HEK293 (cell line): ENCODE results near the gene TNS1.

Experiments used
- CTCF ChIA-PET: fragments of 350-600 bp; formaldehyde crosslinking; extraction: SDS; loops from one replicate; lab custom pipeline; 2021; ENCODE audit warnings: antibody characterized with exemption; lab: Yijun Ruan, JAX
- POLR2A ChIA-PET: fragments of 300-600 bp; formaldehyde crosslinking; extraction: SDS; loops from one replicate; lab custom pipeline; 2020; ENCODE audit warnings: antibody characterized with exemption, inconsistent platforms; lab: Yijun Ruan, JAX
- H3K27ac ChIP-seq: fragments of 200-500 bp; sonication (Bioruptor generic); 2 replicates; pipeline ENCODE4 v1.5.1; 2014; ENCODE audit warnings: low read depth, low read length, control low read depth, inconsistent platforms; ENCODE audit errors: extremely low read depth
- H3K36me3 ChIP-seq, 2 experiments: fragments of 200-500 bp in 1 of 2; sonication (Bioruptor generic) in 1 of 2; 1 replicate in 1 of 2; 2 replicates in 1 of 2; pipeline ENCODE4 v1.5.1; 2014 to 2017; ENCODE audit warnings: inconsistent platforms in 2 of 2, low read length in 2 of 2; ENCODE audit not compliant: control insufficient read depth in 2 of 2, insufficient read depth in 1 of 2
- H3K4me1 ChIP-seq: fragments of 200-500 bp; sonication (Bioruptor generic); 2 replicates; pipeline ENCODE4 v1.5.1; 2014; ENCODE audit warnings: mild to moderate bottlenecking, low read length, inconsistent platforms; ENCODE audit not compliant: control insufficient read depth, insufficient read depth
- H3K4me3 ChIP-seq: 2 replicates; pipeline ENCODE4 v1.5.1; 2011; ENCODE audit warnings: low read depth, mild to moderate bottlenecking, control low read depth, low read length, moderate library complexity
- H3K9me3 ChIP-seq: fragments of 200-500 bp; sonication (Bioruptor generic); 2 replicates; pipeline ENCODE4 v1.5.1; 2014; ENCODE audit warnings: low read depth, low read length, inconsistent platforms; ENCODE audit not compliant: control insufficient read depth, insufficient read depth
- KLF17 ChIP-seq: fragments of 450-650 bp; formaldehyde crosslinking; IDR thresholded peaks from 2 replicates; pipeline ENCODE4 v1.5.1; 2016; ENCODE audit warnings: missing biosample characterization, missing genetic modification characterization
- RBAK ChIP-seq: fragments of 450-650 bp; formaldehyde crosslinking; IDR thresholded peaks from 2 replicates; pipeline ENCODE4 v1.5.1; 2016; ENCODE audit warnings: missing biosample characterization, missing genetic modification characterization
- SP7 ChIP-seq: fragments of 450-650 bp; formaldehyde crosslinking; IDR thresholded peaks from 2 replicates; pipeline ENCODE4 v1.5.1; 2016; ENCODE audit warnings: missing biosample characterization, missing genetic modification characterization
- ZBTB17 ChIP-seq: fragments of 450-650 bp; formaldehyde crosslinking; IDR thresholded peaks from 2 replicates; pipeline ENCODE4 v1.5.1; 2016; ENCODE audit warnings: missing biosample characterization, missing genetic modification characterization
- ZBTB6 ChIP-seq: fragments of 450-650 bp; formaldehyde crosslinking; IDR thresholded peaks from 2 replicates; pipeline ENCODE4 v1.5.1; 2017; ENCODE audit warnings: missing biosample characterization, missing genetic modification characterization
- ZFP69B ChIP-seq: fragments of 450-650 bp; formaldehyde crosslinking; IDR thresholded peaks from 2 replicates; pipeline ENCODE4 v1.5.1; 2016; ENCODE audit warnings: missing biosample characterization, missing genetic modification characterization
- ZNF10 ChIP-seq: fragments of 450-650 bp; formaldehyde crosslinking; IDR thresholded peaks from 2 replicates; pipeline ENCODE4 v1.5.1; 2017; ENCODE audit warnings: missing biosample characterization, missing genetic modification characterization
- ZNF248 ChIP-seq: fragments of 450-650 bp; formaldehyde crosslinking; IDR thresholded peaks from 2 replicates; pipeline ENCODE4 v1.5.1; 2017; ENCODE audit warnings: missing biosample characterization, missing genetic modification characterization
- ZNF26 ChIP-seq: fragments of 450-650 bp; formaldehyde crosslinking; IDR thresholded peaks from 2 replicates; pipeline ENCODE4 v1.5.1; 2016; ENCODE audit warnings: missing biosample characterization, missing genetic modification characterization
- ZNF37A ChIP-seq: fragments of 450-650 bp; IDR thresholded peaks from 2 replicates; pipeline ENCODE4 v1.5.1; 2018; ENCODE audit warnings: missing biosample characterization, missing genetic modification characterization
- ZNF423 ChIP-seq: fragments of 450-650 bp; formaldehyde crosslinking; IDR thresholded peaks from 2 replicates; pipeline ENCODE4 v1.5.1; 2016; ENCODE audit warnings: missing biosample characterization, missing genetic modification characterization
- ZNF48 ChIP-seq: fragments of 450-650 bp; formaldehyde crosslinking; IDR thresholded peaks from 2 replicates; pipeline ENCODE4 v1.5.1; 2016; ENCODE audit warnings: missing biosample characterization, missing genetic modification characterization
- ZNF501 ChIP-seq: fragments of 450-650 bp; formaldehyde crosslinking; IDR thresholded peaks from 2 replicates; pipeline ENCODE4 v1.5.1; 2016; ENCODE audit warnings: missing biosample characterization, missing genetic modification characterization
- ZNF510 ChIP-seq: fragments of 450-650 bp; formaldehyde crosslinking; IDR thresholded peaks from 2 replicates; pipeline ENCODE4 v1.5.1; 2018; ENCODE audit warnings: mild to moderate bottlenecking, missing genetic modification characterization, missing biosample characterization; ENCODE audit not compliant: insufficient replicate concordance
- ZNF513 ChIP-seq: fragments of 450-650 bp; IDR thresholded peaks from 2 replicates; pipeline ENCODE4 v1.5.1; 2018; ENCODE audit warnings: missing biosample characterization, missing genetic modification characterization
- ZNF529 ChIP-seq: fragments of 450-650 bp; formaldehyde crosslinking; IDR thresholded peaks from 2 replicates; pipeline ENCODE4 v1.5.1; 2017; ENCODE audit warnings: missing genetic modification characterization, missing biosample characterization; ENCODE audit not compliant: insufficient replicate concordance
- ZNF548 ChIP-seq: fragments of 450-650 bp; formaldehyde crosslinking; IDR thresholded peaks from 2 replicates; pipeline ENCODE4 v1.5.1; 2016; ENCODE audit warnings: missing biosample characterization, missing genetic modification characterization
- ZNF555 ChIP-seq: fragments of 450-650 bp; formaldehyde crosslinking; conservative IDR thresholded peaks from 2 replicates; pipeline ENCODE4 v1.5.1; 2017; ENCODE audit warnings: missing biosample characterization, mild to moderate bottlenecking, missing genetic modification characterization, inconsistent platforms
- ZNF596 ChIP-seq: fragments of 450-650 bp; IDR thresholded peaks from 2 replicates; pipeline ENCODE4 v1.5.0; 2018; ENCODE audit warnings: missing biosample characterization, mild to moderate bottlenecking, missing genetic modification characterization, moderate library complexity
- ZNF610 ChIP-seq: fragments of 450-650 bp; formaldehyde crosslinking; IDR thresholded peaks from 2 replicates; pipeline ENCODE4 v1.5.1; 2016; ENCODE audit warnings: missing biosample characterization, missing genetic modification characterization, borderline replicate concordance
- ZNF621 ChIP-seq: fragments of 450-650 bp; formaldehyde crosslinking; IDR thresholded peaks from 2 replicates; pipeline ENCODE4 v1.5.1; 2017; ENCODE audit warnings: missing biosample characterization, missing genetic modification characterization
- ZNF660 ChIP-seq: fragments of 450-650 bp; IDR thresholded peaks from 2 replicates; pipeline ENCODE4 v1.5.1; 2018; ENCODE audit warnings: missing biosample characterization, mild to moderate bottlenecking, missing genetic modification characterization
- ZNF701 ChIP-seq: fragments of 450-650 bp; formaldehyde crosslinking; IDR thresholded peaks from 2 replicates; pipeline ENCODE4 v1.5.1; 2016; ENCODE audit warnings: missing biosample characterization, missing genetic modification characterization
- ZNF830 ChIP-seq: fragments of 450-650 bp; IDR thresholded peaks from 2 replicates; pipeline ENCODE4 v1.5.0; 2018; ENCODE audit warnings: missing biosample characterization, missing genetic modification characterization, low read depth, mild to moderate bottlenecking, moderate library complexity
- ZNF837 ChIP-seq: fragments of 450-650 bp; formaldehyde crosslinking; IDR thresholded peaks from 2 replicates; pipeline ENCODE4 v1.5.1; 2016; ENCODE audit warnings: missing biosample characterization, missing genetic modification characterization
- TF ChIP-seq, protein P1 (sequence below): fragments of 450-650 bp; formaldehyde crosslinking; IDR thresholded peaks from 2 replicates; pipeline ENCODE4 v1.5.1; 2016; ENCODE audit warnings: missing biosample characterization, missing genetic modification characterization
- TF ChIP-seq, protein P2 (sequence below): fragments of 450-650 bp; formaldehyde crosslinking; optimal IDR thresholded peaks from 2 replicates; pipeline ENCODE3; 2016; ENCODE audit warnings: missing biosample characterization, mild to moderate bottlenecking, missing genetic modification characterization

The TNS1 gene

DNA sequence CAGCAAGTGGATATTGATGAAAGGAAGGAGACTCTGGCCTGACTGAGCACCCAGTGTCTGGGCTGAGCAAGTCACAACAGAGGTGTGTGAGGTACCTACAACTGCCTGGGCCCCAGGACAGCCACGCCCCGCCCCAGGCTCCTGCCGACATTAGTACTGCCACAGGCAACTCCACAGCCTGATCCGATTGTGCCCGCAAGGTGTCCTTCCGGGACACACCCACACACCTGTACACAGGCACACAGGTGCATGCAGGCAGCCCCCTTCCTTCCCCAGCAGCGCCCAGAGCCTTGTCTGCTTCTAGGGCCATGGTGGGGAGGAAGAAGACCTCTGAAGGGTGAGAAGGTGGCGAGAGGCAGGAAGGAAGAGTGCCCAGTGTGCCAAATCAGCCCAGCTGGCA lies 83.6 kb downstream of the TNS1 start:
- Histone ChIP-seq H3K9me3 (no peaks in the 10 kb centered on the region), H3K27ac (no peak overlapping the region), H3K36me3 (no peaks in the 10 kb centered on the region), H3K4me3 (no peak overlapping the region), H3K4me1 (no peaks in the 10 kb centered on the region)
- TF ChIP-seq ZNF37A = no peak
- no peak for TF ChIP-seq ZNF10 (tag by site-specific recombination)
- no peak for TF ChIP-seq KLF17 (tag by site-specific recombination)
- no peak for TF ChIP-seq ZNF660
- TF ChIP-seq ZNF596 (tag by site-specific recombination) = no peak
- no peak for TF ChIP-seq ZNF529
- TF ChIP-seq ZBTB17 (tag by site-specific recombination) = no peak
- TF ChIP-seq ZNF621 = no peak
- no peak for TF ChIP-seq ZNF248 (tag by site-specific recombination)
- TF ChIP-seq ZNF48 (tag by site-specific recombination) = no peak
- TF ChIP-seq, protein P1, sequence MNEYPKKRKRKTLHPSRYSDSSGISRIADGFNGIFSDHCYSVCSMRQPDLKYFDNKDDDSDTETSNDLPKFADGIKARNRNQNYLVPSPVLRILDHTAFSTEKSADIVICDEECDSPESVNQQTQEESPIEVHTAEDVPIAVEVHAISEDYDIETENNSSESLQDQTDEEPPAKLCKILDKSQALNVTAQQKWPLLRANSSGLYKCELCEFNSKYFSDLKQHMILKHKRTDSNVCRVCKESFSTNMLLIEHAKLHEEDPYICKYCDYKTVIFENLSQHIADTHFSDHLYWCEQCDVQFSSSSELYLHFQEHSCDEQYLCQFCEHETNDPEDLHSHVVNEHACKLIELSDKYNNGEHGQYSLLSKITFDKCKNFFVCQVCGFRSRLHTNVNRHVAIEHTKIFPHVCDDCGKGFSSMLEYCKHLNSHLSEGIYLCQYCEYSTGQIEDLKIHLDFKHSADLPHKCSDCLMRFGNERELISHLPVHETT (tag by site-specific recombination) = no peak
- TF ChIP-seq, protein P2, sequence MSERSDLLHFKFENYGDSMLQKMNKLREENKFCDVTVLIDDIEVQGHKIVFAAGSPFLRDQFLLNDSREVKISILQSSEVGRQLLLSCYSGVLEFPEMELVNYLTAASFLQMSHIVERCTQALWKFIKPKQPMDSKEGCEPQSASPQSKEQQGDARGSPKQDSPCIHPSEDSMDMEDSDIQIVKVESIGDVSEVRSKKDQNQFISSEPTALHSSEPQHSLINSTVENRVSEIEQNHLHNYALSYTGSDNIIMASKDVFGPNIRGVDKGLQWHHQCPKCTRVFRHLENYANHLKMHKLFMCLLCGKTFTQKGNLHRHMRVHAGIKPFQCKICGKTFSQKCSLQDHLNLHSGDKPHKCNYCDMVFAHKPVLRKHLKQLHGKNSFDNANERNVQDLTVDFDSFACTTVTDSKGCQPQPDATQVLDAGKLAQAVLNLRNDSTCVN (tag by site-specific recombination) = no peak
- no peak for TF ChIP-seq ZNF510 (tag by site-specific recombination)
- no peak for TF ChIP-seq ZNF837 (tag by site-specific recombination)
- TF ChIP-seq ZFP69B (tag by site-specific recombination) = no peak
- TF ChIP-seq ZNF513 = no peak
- TF ChIP-seq ZNF26 (tag by site-specific recombination) = no peak
- TF ChIP-seq ZNF830 (tag by site-specific recombination) = no peak
- no peak for TF ChIP-seq ZNF501 (tag by site-specific recombination)
- POLR2A ChIA-PET = no interaction called here
- CTCF ChIA-PET = interaction anchor here (0.7 to 1.2 kb wide), 2 partner anchors 57 to 70 kb away, joined by 3 to 5 read pairs; no protein-coding TSS in a partner anchor

GRCh38 chr2:217918308-217919024 lies 84.3 kb downstream of the TNS1 start:
- Histone ChIP-seq H3K9me3 (no peaks in the 10 kb centered on the region), H3K4me3 (no peak overlapping the region), H3K27ac (no peak overlapping the region), H3K36me3 (no peaks in the 10 kb centered on the region), H3K4me1 (no peaks in the 10 kb centered on the region)
- CTCF ChIA-PET = interaction anchor here (0.7 to 0.8 kb wide), 2 partner anchors 71 to 75 kb away, joined by 3 to 4 read pairs; no protein-coding TSS in a partner anchor
- POLR2A ChIA-PET = no interaction called here
- TF ChIP-seq ZNF555 (no peak), ZBTB6 (tag by site-specific recombination) (no peak), ZNF610 (tag by site-specific recombination) (no peak), ZNF701 (tag by site-specific recombination) (no peak), ZNF423 (tag by site-specific recombination) (no peak), ZNF26 (tag by site-specific recombination) (no peak), ZNF548 (tag by site-specific recombination) (no peak), SP7 (tag by site-specific recombination) (no peak), RBAK (tag by site-specific recombination) (no peak)
